NK-92 (cell line): ENCODE data around the gene ARHGAP21.
A peak's percentile ranks its signal among the peaks of the same experiment; 100 is the strongest.
"Not testable (repeated sequence)": the region's sequence is repeated elsewhere in the genome, so short reads cannot be mapped to it uniquely, and the experiment has no call there.

Experiments used
- DNase-seq: peaks from one replicate; lab custom pipeline; 2025; ENCODE audit not compliant: unreplicated experiment; lab: John Stamatoyannopoulos, UW

The ARHGAP21 gene

DNA sequence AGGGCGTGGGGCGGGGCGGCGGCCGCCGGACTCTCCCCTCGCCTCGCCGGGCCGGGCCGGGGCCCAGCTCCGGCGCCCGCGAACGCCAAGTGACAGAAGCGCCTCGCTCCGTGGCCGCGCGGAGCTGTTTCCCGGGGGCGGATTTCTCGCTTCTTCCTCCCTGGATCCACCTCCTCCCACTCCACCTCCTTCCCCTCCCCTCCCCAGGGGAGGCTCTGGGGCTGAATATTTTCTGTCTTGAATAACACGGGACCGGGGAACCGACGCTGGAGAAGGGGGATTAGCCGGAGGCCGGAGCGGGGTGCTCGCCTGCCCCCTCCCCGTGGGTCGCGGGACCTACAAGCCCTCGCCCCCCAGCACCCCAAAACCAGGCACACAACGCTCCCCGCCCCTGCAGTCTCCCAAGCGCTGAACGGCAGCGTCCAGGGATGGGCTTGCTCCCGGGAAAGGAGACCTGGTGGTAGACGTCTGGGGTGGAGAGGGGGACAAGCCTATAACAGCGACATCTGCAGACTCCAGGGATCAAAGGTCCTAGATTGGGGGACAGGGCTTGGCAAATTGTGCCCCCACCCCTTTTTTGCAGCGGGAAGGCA, at the start of gene ARHGAP21:
ARHGAP21 (minus strand) TSS at position 100 of the 593 bp plus-strand sequence. CDS start 1,988 bp downstream, outside the sequence.
- no peak for DNase-seq

DNA sequence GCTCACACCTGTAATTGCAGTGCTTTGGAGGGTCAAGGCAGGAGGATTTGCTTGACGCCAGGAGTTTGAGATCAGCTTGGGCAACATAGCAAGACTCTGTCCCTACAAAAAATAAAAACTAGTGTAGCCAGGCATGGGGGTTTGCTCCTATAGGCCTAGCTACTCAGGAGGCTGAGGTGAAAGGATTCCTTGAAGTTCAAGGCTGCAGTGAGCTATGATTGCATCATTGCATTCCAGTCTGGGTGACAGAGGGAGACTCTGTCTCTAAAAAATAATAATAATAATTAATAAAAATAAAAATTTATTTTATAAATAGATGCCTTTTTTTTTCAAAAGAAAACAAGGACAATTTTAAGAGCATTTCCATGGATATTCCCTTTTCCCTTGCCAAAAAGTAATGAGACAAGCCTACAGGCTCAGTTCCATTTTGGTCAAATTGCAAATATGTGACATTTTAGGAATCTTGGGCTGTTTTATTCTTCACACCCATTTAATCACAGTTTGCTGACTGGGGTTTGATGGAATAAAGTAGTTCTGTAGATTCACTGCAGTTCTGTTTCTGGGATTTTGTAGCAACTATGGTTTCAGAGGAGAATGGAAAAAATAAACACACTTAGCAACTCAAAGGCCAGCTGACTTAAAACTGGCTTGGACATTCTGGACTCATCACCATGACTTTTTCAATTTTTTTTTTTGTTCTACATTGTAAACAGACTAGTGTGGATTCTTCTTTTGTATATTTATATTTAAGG, 48.4 kb upstream of the ARHGAP21 start:
- DNase-seq: no peak

DNA sequence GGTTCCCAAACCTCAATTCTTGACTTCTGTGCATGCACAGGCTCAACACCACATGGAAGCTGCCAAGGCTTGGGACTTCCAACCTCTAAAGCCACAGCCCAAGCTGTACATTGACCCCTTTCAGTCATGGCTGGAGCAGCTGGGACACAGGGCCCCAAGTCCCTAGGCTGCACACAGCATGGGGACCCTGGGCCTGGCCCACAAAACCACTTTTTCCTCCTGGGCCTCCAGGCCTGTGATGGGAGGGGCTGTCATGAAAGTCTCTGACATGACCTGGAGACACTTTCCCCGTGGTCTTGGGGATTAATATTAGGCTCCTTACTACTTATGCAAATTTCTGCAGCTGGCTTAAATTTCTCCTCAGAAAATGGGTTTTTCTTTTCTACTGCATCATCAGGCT, 41.3 kb upstream of the ARHGAP21 start:
- DNase-seq: not testable (repeated sequence)

DNA sequence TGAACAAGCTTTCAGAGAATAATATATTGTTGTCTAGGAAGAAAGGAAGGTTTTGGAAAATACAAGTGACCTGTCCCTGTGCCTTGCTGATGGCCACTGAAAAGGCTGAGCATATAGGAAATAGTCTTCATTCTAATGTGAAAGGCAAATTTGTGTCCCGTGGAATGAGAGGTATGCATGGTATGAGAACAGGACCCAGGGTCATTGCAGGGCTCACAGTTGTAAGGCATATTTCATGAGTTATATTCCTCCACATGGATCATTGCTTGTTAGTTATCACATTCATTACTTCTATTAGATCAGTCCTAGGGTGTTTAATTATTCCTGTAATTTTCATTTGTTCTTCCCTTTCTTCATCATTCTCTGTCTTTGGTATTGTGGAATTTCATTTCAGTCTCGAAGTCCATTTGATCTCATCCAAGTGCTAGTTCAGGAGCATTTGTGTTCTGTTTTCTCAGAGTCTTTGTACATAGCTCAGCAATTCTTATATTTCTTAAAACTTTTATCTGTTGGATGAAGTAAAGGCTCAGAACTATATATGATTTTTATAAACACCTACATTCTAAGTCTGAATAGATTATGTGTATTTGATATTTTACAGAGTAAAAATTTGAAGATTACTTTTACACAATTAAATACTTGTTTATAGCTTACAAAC, 39.4 kb upstream of the ARHGAP21 start:
- DNase-seq: no peak

DNA sequence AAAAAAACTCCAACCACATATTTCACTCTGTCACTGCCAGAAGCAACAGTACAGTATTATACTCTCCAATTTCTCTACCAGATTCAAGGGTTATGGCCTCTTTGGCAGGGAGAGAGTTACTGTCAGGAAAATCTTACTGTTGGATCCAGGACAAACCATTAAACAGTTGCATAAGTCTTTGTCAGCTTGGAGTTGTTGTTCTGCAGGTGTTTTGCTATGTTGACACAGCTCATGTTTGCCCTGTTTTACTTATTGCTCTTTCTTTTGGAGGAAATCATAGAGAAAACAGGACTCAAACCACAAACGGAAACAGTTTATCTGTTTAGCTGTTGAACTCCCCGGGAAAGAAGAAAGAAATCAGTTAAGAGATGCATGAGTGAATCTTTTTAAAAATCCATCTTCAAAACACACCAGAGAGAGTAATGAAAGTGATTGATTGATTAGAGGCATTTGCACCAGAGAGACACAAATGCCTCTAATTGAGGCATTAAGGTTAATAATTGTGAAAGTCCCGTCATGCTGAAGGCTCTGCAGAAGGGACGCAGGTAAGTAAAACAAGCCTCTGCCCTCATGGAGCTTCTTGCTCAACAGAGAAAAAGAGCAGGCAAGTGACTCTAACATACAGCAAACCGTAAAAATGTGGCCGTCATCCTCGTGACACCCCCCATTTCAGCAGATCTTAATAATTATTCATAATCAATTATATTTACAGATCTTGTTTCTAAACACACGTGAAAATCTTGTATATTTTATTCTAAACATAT, 38.7 kb upstream of the ARHGAP21 start:
- DNase-seq: no peak

DNA sequence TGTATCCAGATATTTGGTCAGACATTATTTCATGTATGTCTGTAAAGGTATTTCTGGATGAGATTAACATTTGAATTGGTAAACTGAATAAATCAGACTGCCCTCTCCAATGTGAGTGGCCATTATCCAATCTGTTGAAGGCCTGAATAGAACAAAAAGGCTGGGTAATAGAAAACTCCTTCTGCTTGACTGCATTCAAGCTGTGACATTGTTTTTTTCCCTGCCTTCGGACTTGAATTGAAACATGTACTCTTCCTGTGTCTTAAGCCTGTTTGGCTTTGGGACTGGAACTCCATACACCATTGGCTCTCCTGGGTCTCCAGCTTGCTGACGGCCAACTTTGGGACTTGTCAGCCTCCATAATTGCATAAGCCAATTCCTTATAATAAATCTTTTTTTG, 36.0 kb upstream of the ARHGAP21 start:
- DNase-seq: no peak

DNA sequence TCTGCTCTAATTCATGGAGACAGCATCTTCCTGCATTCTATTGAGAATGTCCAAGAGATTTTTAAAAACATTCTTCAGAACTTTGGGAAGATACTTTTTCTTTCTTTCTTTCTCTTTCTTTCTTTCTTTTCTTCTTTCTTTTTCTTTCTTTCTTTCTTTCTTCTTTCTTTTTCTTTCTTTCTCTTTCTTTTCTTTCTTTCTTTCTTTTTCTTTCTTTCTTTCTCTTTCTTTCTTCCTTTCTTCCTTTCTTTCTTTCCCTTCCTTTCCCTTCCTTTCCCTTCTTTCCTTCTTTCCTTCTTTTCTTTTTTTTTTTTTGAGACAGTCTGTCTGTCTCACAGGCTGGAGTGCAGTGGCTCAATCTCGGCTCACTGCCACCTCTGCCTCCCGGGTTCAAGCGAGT, 34.6 kb upstream of the ARHGAP21 start:
- not testable (repeated sequence) for DNase-seq

DNA sequence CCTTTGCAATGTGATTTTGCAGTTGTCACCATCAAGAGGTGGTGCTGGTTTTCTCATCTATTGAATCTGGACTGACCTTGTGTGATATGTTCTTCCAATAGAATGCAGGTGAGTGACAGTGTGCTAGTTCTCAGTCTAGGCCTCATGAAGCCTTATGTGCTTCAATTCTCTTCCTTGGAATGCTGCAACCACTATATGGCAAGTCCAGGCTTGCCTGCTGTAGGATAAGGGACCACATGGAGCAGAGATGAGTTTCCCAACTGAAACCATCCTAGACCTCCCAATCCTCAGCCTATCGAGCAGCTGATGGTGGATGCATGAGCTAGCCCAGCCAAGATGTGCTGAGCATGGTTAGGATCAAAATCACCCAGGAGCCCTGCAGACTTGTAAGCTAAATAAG, 32.6 kb upstream of the ARHGAP21 start:
- DNase-seq: no peak

DNA sequence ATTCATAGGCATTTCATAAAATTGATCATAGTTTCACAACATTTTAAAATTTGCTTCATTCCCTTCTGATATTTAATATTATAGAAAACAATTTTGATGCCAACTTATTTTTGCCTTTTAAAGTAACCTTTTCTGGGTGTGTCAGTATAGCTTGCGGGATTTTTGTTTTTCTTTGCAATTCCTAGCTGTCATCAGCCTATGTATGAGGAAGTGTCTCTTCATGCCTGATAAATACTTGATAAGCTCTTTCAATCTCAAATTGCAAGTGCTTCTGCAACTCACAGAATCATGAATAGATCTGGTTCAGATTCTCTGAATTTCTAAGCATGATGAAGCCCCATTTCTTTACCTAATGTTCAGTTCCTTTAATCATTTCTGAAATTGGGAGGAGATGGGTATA, 28.0 kb upstream of the ARHGAP21 start:
- no peak for DNase-seq

DNA sequence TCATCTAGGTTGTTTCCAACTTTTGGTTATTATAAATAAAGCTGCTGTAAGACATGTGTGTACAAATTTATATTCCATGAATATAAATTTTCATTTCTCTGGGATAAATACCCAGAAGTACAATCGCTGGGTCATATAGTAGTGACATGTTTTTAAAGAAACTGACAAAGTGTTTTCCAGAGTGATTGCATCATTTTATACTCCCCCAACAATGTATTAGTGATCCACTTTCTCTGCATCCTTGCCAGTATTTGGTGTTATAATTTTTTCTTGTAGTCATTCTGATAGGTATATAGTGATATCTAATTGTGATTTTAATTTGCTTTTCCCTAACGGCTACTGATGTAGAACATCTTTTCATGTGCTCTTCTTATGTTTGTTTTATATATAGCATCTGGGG, 27.0 kb upstream of the ARHGAP21 start:
- no peak for DNase-seq

DNA sequence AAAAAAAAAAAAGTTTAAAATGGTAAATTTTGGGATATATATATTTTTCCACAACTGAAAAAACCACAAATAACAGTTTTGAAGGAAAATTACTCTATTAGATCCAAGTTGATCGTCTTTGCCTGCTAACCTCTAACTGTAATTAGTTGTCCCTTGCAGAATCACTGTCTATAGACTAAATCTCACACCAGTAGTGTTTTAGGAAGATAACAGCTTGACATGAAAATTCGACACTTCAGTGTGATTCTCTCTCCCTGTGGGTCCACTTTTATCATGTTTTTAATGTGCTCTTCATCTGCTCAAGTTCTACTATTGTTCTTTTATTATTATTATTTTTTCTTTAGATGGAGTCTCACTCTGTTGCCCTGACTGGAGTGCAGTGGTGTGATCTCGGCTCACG, 24.5 kb upstream of the ARHGAP21 start:
- DNase-seq: no peak

DNA sequence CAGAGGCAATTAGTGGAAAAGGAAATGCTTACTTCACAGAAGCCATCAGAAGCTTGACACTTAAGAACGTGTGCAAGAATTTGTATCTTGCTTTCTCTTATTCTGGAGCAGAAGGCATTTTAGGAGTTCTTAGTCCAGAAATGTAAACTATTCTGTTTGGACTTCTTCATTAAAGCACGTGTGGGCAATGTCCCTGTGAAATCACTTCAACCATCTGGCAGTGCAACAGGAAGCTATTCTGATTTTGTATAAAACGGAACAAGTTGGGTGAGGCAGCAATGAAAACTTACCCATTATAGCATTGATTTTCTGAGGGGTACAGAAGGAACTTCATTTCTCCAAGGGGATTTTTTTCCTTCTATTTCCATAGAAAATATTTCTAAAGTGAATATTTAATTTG, 21.3 kb upstream of the ARHGAP21 start:
- no peak for DNase-seq

DNA sequence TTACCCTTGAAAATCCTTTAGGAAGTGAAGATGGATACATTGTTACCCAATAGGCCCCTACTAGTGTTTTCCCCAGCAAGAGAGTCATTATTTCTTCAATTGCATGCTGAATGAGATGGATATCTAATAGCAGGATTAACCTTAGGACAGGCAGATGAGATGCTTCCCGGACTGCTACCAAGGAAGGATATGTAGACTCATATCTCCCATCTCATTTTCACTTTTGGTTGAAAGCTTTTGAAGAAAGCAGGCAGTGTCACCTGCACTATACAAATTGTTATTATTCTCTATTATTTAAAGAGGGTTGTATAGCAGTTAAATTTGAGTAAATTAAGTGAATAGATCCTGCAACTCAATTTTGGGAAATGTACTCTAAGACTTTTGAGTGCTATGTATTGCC, 17.0 kb upstream of the ARHGAP21 start:
- DNase-seq: no peak

DNA sequence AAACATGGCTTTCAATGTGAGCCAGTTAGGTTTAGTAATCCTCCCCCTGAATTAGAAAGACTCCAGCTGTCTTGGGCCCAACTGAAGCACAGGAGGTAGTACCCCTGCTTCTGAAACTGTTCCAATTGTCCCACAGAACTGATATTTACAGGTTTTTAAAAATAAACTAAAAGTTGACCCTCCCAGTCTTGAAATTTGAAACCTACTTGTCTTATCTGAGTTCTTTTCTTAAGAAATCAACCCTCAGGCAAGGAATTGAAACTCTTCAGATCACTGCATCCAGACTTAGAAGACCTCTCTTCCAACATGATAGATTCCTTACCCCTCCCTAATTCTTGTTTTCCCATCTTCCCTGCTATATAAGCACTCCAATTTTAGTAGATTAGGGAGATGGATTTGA, 13.3 kb upstream of the ARHGAP21 start:
- no peak for DNase-seq

DNA sequence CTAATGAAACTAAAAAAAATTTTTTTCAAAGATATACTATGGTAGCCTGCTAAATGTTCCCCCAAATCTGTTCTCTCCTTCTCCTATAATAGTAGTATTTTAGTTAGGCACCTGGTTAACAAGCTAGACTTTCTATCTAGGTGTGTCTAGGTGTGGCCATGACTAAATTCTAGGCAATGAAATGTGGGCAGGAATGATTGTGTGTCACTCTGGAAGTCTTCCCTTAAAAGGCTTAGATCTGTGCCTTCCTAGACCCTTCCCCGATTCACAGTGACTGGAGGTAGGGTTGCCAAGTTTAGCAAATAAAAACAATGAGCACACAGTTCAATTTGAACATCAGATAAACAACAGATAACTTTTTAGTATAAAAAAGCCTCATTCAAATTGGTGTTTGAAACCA, 8.3 kb upstream of the ARHGAP21 start:
- DNase-seq: no peak

DNA sequence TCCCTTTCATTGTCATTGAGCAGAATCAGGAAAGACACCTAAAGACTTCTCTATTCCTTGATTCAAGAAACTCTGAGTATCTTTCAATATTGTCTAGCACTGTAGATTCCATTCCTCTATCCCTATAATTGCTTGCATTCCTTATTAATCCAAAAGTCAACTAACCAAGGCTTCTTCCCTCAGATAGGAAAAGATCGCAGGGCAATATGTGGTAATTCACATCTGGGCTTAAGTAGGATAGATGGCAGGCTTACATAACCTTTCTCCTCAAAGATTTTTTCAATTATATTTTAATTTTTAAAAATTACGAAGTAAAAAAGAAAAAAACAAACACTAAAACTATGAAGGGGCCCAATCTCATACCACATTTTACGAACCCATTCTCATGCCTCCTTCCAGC, 7.1 kb upstream of the ARHGAP21 start:
- DNase-seq: no peak

DNA sequence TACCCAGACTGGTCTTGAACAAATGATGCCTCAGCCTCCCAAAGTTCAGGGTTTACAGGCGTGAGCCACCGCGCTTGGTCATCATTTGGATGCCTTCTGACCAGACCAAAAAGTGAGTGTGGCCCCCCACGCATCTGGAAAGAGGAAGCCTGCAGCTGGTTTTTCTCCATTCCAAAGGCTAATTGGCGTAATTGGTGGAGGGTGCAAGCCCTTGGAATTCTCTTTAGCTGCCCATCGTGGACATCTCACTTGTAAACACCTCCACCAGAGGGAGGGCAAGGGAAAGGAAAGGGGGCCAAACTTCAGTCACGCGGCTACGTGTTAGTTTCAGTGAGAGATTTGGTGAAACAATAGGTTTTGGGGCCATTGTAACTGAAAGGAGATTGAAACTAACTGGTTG, 4.1 kb upstream of the ARHGAP21 start:
- DNase-seq: no peak

DNA sequence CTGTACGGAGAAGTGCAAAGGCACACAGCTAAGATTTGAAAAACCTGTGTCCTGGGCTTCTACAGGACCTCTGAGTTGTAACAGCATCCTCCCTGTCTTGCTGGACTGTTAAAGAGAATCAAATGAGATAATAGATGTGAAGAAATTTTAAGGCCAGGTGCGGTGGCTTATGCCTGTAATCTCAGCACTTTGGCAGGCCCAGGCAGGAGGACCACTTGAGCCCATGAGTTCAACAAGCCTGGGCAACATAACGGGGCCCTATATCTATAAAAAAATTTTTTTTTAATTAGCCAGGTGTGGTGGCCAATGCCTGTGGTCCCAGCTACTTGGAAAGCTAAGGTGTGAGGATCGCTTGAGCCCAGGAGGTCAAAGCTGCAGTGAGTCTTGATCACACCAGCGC, 2.9 kb upstream of the ARHGAP21 start:
- no peak for DNase-seq

DNA sequence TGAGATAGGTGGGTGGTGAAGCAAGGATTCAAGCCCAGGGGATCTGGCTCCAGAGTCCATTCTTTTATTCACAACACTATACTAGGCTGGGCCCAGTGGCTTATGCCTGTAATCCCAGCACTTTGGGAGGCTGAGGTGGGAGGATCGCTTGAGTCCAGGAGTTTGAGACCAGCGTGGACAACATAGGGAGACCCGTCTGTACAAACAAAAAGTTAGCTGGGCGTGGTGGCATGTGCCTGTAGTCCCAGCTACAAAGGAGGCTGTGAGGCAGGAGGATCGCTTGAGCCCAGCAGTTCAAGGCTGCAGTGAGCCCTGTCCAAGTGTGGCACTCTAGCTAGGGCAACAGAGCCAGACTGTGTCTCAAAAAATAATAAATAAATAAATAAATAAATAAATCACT, 2.3 kb upstream of the ARHGAP21 start:
- DNase-seq: not testable (repeated sequence)

DNA sequence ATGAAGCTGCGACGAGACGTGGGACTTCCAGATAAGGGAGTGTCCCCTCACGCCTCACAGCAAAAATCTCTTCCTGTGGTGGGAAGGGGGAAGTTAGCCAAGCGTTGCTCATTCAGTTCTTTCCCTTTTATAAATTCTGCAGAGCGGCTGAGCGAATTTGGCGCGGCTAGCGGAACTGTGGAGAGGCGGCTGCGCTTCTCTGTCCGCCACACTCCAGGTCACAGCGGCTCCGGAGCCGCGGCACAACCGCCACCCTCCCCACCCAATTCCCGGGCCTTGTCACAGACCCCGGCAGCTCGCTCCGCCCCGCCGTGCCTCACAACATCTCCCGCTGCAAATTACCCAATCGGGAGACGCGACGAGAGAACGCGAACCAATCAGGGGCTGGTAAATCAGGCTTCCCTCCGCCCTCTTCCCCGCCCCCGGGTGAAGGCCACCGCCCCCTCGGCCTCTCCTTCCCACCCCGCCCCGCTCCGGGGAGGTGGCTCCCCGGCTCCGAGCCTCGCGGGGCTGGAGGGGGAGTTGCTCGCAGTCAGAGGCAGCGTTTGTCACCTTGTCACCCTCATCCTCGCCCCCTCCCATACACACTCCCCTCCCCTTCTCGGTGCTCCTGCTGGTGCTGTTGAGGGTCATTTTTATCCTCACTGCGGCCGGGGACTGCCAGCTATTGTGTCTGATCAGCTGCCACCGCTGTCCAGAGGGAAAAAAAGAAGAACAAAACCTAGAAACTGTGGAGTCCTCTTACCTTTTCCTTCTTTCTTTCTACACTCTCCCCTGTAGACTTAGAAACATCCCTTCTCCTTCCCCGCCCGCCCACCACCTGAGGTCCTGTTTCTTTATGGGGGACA, 918 bp upstream of the ARHGAP21 start:
- DNase-seq: peak; percentile 68

DNA sequence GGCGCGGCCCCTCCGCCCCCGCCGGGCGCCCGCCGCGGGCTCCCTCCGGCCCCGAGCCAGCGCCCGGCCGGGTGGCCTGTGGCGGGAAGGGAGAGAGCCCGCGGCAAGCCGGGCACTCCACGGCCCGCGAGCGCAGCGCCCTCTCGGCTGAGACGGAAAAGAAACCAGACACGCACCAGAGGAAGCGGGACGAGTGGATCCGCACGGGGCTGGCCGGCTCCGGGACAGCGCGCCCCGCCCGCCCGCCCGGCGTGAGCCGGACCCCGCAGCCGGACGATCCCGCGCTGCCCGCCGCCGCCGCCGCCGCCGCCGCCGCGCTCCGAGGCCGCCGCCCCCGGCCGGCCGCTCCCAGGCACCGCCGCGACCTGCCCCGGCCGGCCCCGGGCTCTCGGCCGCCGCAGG, 300 bp downstream of the ARHGAP21 start:
- no peak for DNase-seq
